MM.1S (cell line): Measurements from ENCODE around the gene SORBS2.

ENCODE experiments used
- EZH2 ChIP-seq: fragments of 300-600 bp; sonication (generic); optimal IDR thresholded peaks from 2 replicates; pipeline ENCODE3; 2017; ENCODE audit warnings: low read depth, mild to moderate bottlenecking, antibody characterized with exemption, low read length, mixed read lengths
- EZH2phosphoT487 ChIP-seq: fragments of 300-600 bp; sonication (generic); IDR thresholded peaks from 2 replicates; pipeline ENCODE4 v1.6.1; 2018; ENCODE audit warnings: antibody characterized with exemption, low read length
- TF ChIP-seq, protein P1 (sequence below): fragments of 300-600 bp; sonication (generic); IDR thresholded peaks from 2 replicates; pipeline ENCODE4 v1.5.1; 2016; ENCODE audit warnings: antibody characterized with exemption, low read length, mixed read lengths

DNA sequence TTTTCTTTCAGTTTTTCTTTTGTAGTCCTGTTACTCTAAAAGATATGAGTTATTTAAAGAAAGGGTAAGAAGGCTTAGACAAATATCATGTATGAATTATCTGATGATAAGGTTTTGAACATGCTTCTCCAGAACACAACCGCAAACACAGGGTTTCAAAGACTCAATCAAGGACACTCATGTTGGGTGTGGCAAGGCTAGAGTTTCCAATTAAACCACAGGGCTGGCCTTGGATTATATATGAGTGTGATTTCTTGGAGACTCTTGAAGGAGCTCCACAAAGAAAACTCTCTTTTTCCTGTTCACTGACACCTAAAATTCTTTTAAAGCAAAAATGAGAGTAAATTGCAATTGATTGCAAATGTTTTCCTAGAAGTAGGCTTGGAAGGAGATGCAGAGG lies 166.6 kb downstream of the SORBS2 start:
- TF ChIP-seq, protein P1, sequence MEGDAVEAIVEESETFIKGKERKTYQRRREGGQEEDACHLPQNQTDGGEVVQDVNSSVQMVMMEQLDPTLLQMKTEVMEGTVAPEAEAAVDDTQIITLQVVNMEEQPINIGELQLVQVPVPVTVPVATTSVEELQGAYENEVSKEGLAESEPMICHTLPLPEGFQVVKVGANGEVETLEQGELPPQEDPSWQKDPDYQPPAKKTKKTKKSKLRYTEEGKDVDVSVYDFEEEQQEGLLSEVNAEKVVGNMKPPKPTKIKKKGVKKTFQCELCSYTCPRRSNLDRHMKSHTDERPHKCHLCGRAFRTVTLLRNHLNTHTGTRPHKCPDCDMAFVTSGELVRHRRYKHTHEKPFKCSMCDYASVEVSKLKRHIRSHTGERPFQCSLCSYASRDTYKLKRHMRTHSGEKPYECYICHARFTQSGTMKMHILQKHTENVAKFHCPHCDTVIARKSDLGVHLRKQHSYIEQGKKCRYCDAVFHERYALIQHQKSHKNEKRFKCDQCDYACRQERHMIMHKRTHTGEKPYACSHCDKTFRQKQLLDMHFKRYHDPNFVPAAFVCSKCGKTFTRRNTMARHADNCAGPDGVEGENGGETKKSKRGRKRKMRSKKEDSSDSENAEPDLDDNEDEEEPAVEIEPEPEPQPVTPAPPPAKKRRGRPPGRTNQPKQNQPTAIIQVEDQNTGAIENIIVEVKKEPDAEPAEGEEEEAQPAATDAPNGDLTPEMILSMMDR = no peak
- no peak for TF ChIP-seq EZH2phosphoT487
- no peak for TF ChIP-seq EZH2
